Neural cell (in vitro differentiated cells): ENCODE results near the gene RAET1G. TPM values are rescaled to one million over a fixed set of nuclear protein-coding genes. Genes with fewer than 3 reads are reported as not detected.
"Not testable (repeated sequence)": the region's sequence is repeated elsewhere in the genome, so short reads cannot be mapped to it uniquely, and the experiment has no call there.

ENCODE experiments used
- H2AFZ ChIP-seq: fragments of 200-600, 300-800 bp; sonication (generic), shearing (Covaris generic); 2 replicates; pipeline ENCODE4 v1.6.0; 2014; ENCODE audit warnings: low read depth, mild to moderate bottlenecking, antibody characterized with exemption, low read length, moderate library complexity
- H3F3A ChIP-seq: fragments of 200-600 bp; shearing (Covaris generic); 2 replicates; pipeline ENCODE4 v1.6.1; 2016; ENCODE audit warnings: mild to moderate bottlenecking, moderate library complexity, mixed read lengths, antibody characterized with exemption, low read length; ENCODE audit not compliant: insufficient read depth, poor library complexity, severe bottlenecking
- H3K27ac ChIP-seq: fragments of 200-600, 300-800 bp; sonication (generic), shearing (Covaris generic); 2 replicates; pipeline ENCODE4 v1.5.1; 2014; ENCODE audit warnings: mild to moderate bottlenecking, low read length, moderate library complexity
- H3K27me3 ChIP-seq: fragments of 300-800, 200-600 bp; sonication (generic), shearing (Covaris generic); 2 replicates; pipeline ENCODE4 v1.6.0; 2014; ENCODE audit warnings: mild to moderate bottlenecking, low read depth, low read length, moderate library complexity; ENCODE audit not compliant: insufficient read depth
- H3K36me3 ChIP-seq: fragments of 300-800, 200-600 bp; sonication (generic), shearing (Covaris generic); 2 replicates; pipeline ENCODE4 v1.5.1; 2014; ENCODE audit warnings: mild to moderate bottlenecking, antibody characterized with exemption, low read length, moderate library complexity; ENCODE audit not compliant: insufficient read depth
- H3K4me2 ChIP-seq: fragments of 300-800, 200-600 bp; sonication (generic), shearing (Covaris generic); 2 replicates; pipeline ENCODE4 v1.6.0; 2014; ENCODE audit warnings: mild to moderate bottlenecking, low read length
- H3K4me3 ChIP-seq: fragments of 300-800, 200-600 bp; sonication (generic), shearing (Covaris generic); 2 replicates; pipeline ENCODE4 v1.5.1; 2014; ENCODE audit warnings: mild to moderate bottlenecking, low read length, moderate library complexity
- H3K79me2 ChIP-seq: fragments of 200-600 bp; shearing (Covaris generic); replicated peaks from 2 replicates; pipeline ENCODE4 v1.6.0; 2014; ENCODE audit warnings: mild to moderate bottlenecking, low read length, moderate library complexity; ENCODE audit not compliant: insufficient read depth
- H3K9ac ChIP-seq: fragments of 300-800, 200-600 bp; sonication (generic), shearing (Covaris generic); 2 replicates; pipeline ENCODE4 v1.6.1; 2016; ENCODE audit warnings: mild to moderate bottlenecking, low read length, mixed read lengths
- H3K9me2 ChIP-seq: fragments of 200-600 bp; shearing (Covaris generic); 2 replicates; pipeline ENCODE4 v1.6.1; 2016; ENCODE audit warnings: mild to moderate bottlenecking, low read length, mixed read lengths; ENCODE audit not compliant: insufficient read depth
- H3K9me3 ChIP-seq: fragments of 200-600, 300-800 bp; sonication (generic), shearing (Covaris generic); 2 replicates; pipeline ENCODE4 v1.6.1; 2016; ENCODE audit warnings: mild to moderate bottlenecking, mixed run types, low read length, moderate library complexity, mixed read lengths
- H4K20me1 ChIP-seq: fragments of 200-600 bp; shearing (Covaris generic); 2 replicates; pipeline ENCODE4 v1.6.1; 2016; ENCODE audit warnings: mild to moderate bottlenecking, mixed run types; ENCODE audit not compliant: insufficient read depth
- EP300 ChIP-seq: fragments of 450-650 bp; conservative IDR thresholded peaks from 2 replicates; pipeline ENCODE4 v1.6.1; 2014; ENCODE audit warnings: antibody characterized with exemption, mild to moderate bottlenecking, moderate library complexity; ENCODE audit not compliant: poor library complexity, severe bottlenecking
- EZH2 ChIP-seq: fragments of 200-600, 300-800 bp; shearing (Covaris generic), sonication (generic); IDR thresholded peaks from 2 replicates; pipeline ENCODE4 v1.6.1; 2014; ENCODE audit warnings: antibody characterized with exemption, low read length, borderline replicate concordance, mild to moderate bottlenecking; ENCODE audit not compliant: insufficient read depth, poor library complexity, severe bottlenecking
- MXI1 ChIP-seq: fragments of 450-650 bp; conservative IDR thresholded peaks from 2 replicates; pipeline ENCODE4 v1.6.1; 2014; ENCODE audit warnings: antibody characterized with exemption, mild to moderate bottlenecking; ENCODE audit not compliant: poor library complexity, severe bottlenecking
- POLR2AphosphoS5 ChIP-seq: IDR thresholded peaks from 2 replicates; pipeline ENCODE4 v1.6.1; 2012
- RAD21 ChIP-seq: fragments of 450-650 bp; conservative IDR thresholded peaks from 2 replicates; pipeline ENCODE4 v1.6.1; 2014; ENCODE audit warnings: antibody characterized with exemption, mild to moderate bottlenecking, moderate library complexity
- REST ChIP-seq: IDR thresholded peaks from 2 replicates; pipeline ENCODE4 v1.6.1; 2012; ENCODE audit warnings: borderline replicate concordance
- SMC3 ChIP-seq: fragments of 450-650 bp; conservative IDR thresholded peaks from 2 replicates; pipeline ENCODE4 v1.6.1; 2014; ENCODE audit warnings: antibody characterized with exemption, mild to moderate bottlenecking, moderate library complexity; ENCODE audit not compliant: poor library complexity
- TAF1 ChIP-seq: IDR thresholded peaks from 2 replicates; pipeline ENCODE4 v1.6.1; 2012; ENCODE audit warnings: low read depth
- polyA plus RNA-seq: library from polyadenylated mRNA; depleted of rRNA; stranded (reverse); fragments of >200 nt; gene quantifications from 2 replicates; pipeline ENCODE4 v1.2.3, GENCODE V29; 2014
- TF ChIP-seq, protein P1 (sequence below): fragments of 450-650 bp; IDR thresholded peaks from 2 replicates; pipeline ENCODE4 v1.5.1; 2014; ENCODE audit warnings: antibody characterized with exemption, mild to moderate bottlenecking, moderate library complexity; ENCODE audit not compliant: poor library complexity, severe bottlenecking

The RAET1G gene
- polyA plus RNA-seq, 1 donor from 2014 or later, result not detected

- no peak overlapping the region for H3K27ac ChIP-seq
- no peaks in the 10 kb centered on the region for H3K9me2 ChIP-seq
- H3K9ac ChIP-seq, result no peak overlapping the region
- H2AFZ ChIP-seq, result no peak overlapping the region
- no peaks in the 10 kb centered on the region for H3K9me3 ChIP-seq
- no peaks in the 10 kb centered on the region for H3F3A ChIP-seq
- no peak overlapping the region for H3K4me3 ChIP-seq
- H3K36me3 ChIP-seq, result no peaks in the 10 kb centered on the region
- peaks cover 83% of the 10 kb centered on the region for H3K27me3 ChIP-seq
- no peaks in the 10 kb centered on the region for H4K20me1 ChIP-seq
- TF ChIP-seq EZH2, result no peak
- no peaks in the 10 kb centered on the region for H3K79me2 ChIP-seq
- H3K4me2 ChIP-seq, result no peak overlapping the region
Measured at GRCh38 chr6:149933036-149933435, 10.1 kb upstream of the RAET1G start.

DNA sequence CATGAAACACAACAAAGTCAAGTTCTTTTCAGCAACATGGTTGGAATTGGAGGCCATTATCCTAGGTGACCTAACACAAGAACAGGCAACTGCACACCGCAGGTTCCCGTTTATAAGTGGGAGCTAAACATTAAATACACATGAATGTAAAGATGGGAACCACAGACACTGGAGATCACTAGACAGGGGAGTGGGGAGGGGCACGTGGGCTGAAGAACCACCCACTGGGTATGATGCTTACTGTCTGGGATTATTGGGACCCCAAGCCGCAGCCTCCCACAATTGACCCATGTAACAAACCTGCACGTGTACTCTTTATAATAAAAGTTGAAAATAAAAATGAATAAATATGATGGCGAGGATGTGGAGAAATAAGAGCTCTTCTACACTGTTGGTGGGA lies 8.6 kb upstream of the RAET1G start:
- Histone ChIP-seq H2AFZ (no peak overlapping the region), H3K27ac (no peak overlapping the region), H3K79me2 (no peaks in the 10 kb centered on the region), H3K4me2 (no peak overlapping the region), H3K27me3 (peaks cover 78% of the 10 kb centered on the region), H3F3A (no peaks in the 10 kb centered on the region), H3K9ac (no peak overlapping the region), H3K9me2 (no peaks in the 10 kb centered on the region), H3K36me3 (no peaks in the 10 kb centered on the region), H4K20me1 (no peaks in the 10 kb centered on the region), H3K9me3 (peaks cover 1% of the 10 kb centered on the region), H3K4me3 (no peak overlapping the region)
- TF ChIP-seq POLR2AphosphoS5 (no peak), SMC3 (no peak), RAD21 (no peak), REST (no peak), MXI1 (no peak), TAF1 (no peak), EZH2 (no peak), EP300 (no peak)
- TF ChIP-seq, protein P1, sequence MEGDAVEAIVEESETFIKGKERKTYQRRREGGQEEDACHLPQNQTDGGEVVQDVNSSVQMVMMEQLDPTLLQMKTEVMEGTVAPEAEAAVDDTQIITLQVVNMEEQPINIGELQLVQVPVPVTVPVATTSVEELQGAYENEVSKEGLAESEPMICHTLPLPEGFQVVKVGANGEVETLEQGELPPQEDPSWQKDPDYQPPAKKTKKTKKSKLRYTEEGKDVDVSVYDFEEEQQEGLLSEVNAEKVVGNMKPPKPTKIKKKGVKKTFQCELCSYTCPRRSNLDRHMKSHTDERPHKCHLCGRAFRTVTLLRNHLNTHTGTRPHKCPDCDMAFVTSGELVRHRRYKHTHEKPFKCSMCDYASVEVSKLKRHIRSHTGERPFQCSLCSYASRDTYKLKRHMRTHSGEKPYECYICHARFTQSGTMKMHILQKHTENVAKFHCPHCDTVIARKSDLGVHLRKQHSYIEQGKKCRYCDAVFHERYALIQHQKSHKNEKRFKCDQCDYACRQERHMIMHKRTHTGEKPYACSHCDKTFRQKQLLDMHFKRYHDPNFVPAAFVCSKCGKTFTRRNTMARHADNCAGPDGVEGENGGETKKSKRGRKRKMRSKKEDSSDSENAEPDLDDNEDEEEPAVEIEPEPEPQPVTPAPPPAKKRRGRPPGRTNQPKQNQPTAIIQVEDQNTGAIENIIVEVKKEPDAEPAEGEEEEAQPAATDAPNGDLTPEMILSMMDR, result no peak

- Histone ChIP-seq H3K27me3 (peaks cover 78% of the 10 kb centered on the region), H3K4me3 (no peak overlapping the region)
Measured at GRCh38 chr6:149929422-149929821, 6.5 kb upstream of the RAET1G start.

GRCh38 chr6:149927025-149927424 lies 4.1 kb upstream of the RAET1G start:
- not testable (repeated sequence) for H3K9me2 ChIP-seq, H3K36me3 ChIP-seq, H3K9ac ChIP-seq, H4K20me1 ChIP-seq, H2AFZ ChIP-seq, H3K4me2 ChIP-seq, H3F3A ChIP-seq, H3K9me3 ChIP-seq, H3K27ac ChIP-seq, H3K4me3 ChIP-seq, H3K79me2 ChIP-seq
- peaks cover 86% of the 10 kb centered on the region for H3K27me3 ChIP-seq

More at GRCh38 chr6:149929422-149929821, 6.5 kb upstream of the RAET1G start:
- Histone ChIP-seq H2AFZ (no peak overlapping the region), H3K36me3 (no peaks in the 10 kb centered on the region), H3K9me2 (no peaks in the 10 kb centered on the region), H3K9me3 (peaks cover 4% of the 10 kb centered on the region), H3F3A (no peaks in the 10 kb centered on the region), H4K20me1 (no peaks in the 10 kb centered on the region), H3K9ac (no peak overlapping the region), H3K27ac (no peak overlapping the region), H3K79me2 (no peaks in the 10 kb centered on the region), H3K4me2 (no peak overlapping the region)
- TF ChIP-seq MXI1, result no peak
- TF ChIP-seq EZH2, result no peak
- TF ChIP-seq RAD21, result no peak
- TF ChIP-seq TAF1, result no peak
- no peak for TF ChIP-seq SMC3
